ENCODE data around the gene EID3.

DNA sequence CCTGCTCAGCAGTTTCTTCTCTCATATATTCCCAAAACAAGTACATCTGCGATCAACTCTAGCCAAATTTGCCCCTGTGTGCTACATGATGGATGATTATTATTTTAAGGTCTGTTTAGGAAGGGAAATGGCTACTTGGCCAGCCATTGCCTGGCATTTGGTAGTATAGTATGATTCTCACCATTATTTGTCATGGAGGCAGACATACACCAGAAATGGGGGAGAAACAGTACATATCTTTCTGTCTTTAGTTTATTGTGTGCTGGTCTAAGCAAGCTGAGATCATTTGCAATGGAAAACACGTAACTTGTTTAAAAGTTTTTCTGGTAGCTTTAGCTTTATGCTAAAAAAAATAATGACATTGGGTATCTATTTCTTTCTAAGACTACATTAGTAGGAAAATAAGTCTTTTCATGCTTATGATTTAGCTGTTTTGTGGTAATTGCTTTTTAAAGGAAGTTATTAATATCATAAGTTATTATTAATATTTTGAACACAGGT is 45.5 kb downstream of the EID3 start:
- TF ChIP-seq, protein P1, sequence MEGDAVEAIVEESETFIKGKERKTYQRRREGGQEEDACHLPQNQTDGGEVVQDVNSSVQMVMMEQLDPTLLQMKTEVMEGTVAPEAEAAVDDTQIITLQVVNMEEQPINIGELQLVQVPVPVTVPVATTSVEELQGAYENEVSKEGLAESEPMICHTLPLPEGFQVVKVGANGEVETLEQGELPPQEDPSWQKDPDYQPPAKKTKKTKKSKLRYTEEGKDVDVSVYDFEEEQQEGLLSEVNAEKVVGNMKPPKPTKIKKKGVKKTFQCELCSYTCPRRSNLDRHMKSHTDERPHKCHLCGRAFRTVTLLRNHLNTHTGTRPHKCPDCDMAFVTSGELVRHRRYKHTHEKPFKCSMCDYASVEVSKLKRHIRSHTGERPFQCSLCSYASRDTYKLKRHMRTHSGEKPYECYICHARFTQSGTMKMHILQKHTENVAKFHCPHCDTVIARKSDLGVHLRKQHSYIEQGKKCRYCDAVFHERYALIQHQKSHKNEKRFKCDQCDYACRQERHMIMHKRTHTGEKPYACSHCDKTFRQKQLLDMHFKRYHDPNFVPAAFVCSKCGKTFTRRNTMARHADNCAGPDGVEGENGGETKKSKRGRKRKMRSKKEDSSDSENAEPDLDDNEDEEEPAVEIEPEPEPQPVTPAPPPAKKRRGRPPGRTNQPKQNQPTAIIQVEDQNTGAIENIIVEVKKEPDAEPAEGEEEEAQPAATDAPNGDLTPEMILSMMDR (conservative IDR thresholded peaks at IDR 0.05; ENCODE audit: low read depth in 2 of 2): no peak
- TF ChIP-seq POLR2AphosphoS5 (IDR thresholded peaks at IDR 0.05; ENCODE audit: low read depth) (no peak), EZH2 (IDR thresholded peaks at IDR 0.05; ENCODE audit: low read depth, unreplicated experiment) (no peak), CREB1 (CRISPR knock-in tag; IDR thresholded peaks at IDR 0.05; ENCODE audit: low read depth) (no peak), EZH2phosphoT487 (IDR thresholded peaks at IDR 0.05; ENCODE audit: unreplicated experiment) (no peak), STAT1 (IDR thresholded peaks at IDR 0.05; ENCODE audit: unreplicated experiment) (no peak)
- TF ChIP-seq, protein P2, sequence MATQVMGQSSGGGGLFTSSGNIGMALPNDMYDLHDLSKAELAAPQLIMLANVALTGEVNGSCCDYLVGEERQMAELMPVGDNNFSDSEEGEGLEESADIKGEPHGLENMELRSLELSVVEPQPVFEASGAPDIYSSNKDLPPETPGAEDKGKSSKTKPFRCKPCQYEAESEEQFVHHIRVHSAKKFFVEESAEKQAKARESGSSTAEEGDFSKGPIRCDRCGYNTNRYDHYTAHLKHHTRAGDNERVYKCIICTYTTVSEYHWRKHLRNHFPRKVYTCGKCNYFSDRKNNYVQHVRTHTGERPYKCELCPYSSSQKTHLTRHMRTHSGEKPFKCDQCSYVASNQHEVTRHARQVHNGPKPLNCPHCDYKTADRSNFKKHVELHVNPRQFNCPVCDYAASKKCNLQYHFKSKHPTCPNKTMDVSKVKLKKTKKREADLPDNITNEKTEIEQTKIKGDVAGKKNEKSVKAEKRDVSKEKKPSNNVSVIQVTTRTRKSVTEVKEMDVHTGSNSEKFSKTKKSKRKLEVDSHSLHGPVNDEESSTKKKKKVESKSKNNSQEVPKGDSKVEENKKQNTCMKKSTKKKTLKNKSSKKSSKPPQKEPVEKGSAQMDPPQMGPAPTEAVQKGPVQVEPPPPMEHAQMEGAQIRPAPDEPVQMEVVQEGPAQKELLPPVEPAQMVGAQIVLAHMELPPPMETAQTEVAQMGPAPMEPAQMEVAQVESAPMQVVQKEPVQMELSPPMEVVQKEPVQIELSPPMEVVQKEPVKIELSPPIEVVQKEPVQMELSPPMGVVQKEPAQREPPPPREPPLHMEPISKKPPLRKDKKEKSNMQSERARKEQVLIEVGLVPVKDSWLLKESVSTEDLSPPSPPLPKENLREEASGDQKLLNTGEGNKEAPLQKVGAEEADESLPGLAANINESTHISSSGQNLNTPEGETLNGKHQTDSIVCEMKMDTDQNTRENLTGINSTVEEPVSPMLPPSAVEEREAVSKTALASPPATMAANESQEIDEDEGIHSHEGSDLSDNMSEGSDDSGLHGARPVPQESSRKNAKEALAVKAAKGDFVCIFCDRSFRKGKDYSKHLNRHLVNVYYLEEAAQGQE (IDR thresholded peaks at IDR 0.05; ENCODE audit: unreplicated experiment): no peak
- TF ChIP-seq, protein P3, sequence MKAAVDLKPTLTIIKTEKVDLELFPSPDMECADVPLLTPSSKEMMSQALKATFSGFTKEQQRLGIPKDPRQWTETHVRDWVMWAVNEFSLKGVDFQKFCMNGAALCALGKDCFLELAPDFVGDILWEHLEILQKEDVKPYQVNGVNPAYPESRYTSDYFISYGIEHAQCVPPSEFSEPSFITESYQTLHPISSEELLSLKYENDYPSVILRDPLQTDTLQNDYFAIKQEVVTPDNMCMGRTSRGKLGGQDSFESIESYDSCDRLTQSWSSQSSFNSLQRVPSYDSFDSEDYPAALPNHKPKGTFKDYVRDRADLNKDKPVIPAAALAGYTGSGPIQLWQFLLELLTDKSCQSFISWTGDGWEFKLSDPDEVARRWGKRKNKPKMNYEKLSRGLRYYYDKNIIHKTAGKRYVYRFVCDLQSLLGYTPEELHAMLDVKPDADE (IDR thresholded peaks at IDR 0.05): no peak

Data from GM23338 (cell line).